Measurements from ENCODE around the gene CTDSPL.

Gene CTDSPL

DNA sequence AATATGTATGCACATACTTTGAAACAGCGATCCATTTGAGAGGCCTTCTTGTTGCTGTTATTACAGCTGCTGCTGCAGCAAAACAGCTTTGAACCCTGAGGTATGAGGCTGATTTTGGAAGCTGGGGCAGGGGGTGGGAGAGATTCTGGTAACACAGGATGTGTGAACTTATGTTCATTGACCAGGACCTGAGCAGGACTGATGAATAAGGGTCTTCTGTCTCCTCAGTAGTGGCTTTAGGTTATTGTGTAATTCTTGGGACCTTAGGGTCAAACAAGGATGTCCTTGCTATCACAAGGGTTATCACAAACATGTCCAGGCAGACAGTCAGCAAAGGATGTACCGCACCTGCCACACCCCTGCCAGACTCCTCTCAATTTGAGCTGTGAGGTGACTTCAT is 41.6 kb downstream of the CTDSPL start:
- H3K27me3 ChIP-seq (ENCODE audit: insufficient read depth, poor library complexity, severe bottlenecking) = no peaks in the 10 kb centered on the region

DNA sequence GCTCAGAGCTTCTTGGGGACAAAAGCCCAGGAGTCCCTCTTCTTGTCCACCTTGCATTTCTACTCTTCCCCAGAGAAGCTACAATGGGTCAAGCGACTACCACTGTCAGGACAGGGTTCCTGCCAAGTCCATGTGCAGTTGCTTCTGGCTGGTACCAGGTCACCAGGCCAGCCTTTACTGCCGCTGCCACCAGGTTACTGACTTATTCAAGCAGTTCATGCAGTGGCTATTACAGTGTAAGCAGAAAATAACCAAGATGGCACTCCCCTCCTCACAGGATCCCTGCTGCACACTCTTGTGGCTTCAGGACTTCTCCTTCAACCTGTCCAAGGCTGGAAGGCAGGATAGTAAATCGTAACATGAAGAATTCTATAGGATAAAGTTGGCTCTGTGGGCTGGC is 42.1 kb downstream of the CTDSPL start:
- H3K27me3 ChIP-seq (ENCODE audit: insufficient read depth, poor library complexity, severe bottlenecking) = no peaks in the 10 kb centered on the region
- H3K4me3 ChIP-seq (ENCODE audit: severe bottlenecking) = no peak overlapping the region
- H3K9me3 ChIP-seq (ENCODE audit: severe bottlenecking) = peaks cover 2% of the 10 kb centered on the region
- TF ChIP-seq, protein P1, sequence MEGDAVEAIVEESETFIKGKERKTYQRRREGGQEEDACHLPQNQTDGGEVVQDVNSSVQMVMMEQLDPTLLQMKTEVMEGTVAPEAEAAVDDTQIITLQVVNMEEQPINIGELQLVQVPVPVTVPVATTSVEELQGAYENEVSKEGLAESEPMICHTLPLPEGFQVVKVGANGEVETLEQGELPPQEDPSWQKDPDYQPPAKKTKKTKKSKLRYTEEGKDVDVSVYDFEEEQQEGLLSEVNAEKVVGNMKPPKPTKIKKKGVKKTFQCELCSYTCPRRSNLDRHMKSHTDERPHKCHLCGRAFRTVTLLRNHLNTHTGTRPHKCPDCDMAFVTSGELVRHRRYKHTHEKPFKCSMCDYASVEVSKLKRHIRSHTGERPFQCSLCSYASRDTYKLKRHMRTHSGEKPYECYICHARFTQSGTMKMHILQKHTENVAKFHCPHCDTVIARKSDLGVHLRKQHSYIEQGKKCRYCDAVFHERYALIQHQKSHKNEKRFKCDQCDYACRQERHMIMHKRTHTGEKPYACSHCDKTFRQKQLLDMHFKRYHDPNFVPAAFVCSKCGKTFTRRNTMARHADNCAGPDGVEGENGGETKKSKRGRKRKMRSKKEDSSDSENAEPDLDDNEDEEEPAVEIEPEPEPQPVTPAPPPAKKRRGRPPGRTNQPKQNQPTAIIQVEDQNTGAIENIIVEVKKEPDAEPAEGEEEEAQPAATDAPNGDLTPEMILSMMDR (IDR thresholded peaks at IDR 0.05; ENCODE audit: poor library complexity, severe bottlenecking) = no peak
- H3K27ac ChIP-seq (ENCODE audit: poor library complexity, severe bottlenecking) = no peak overlapping the region
- ATAC-seq (ENCODE audit: low read depth) = no peak
- H3K4me1 ChIP-seq (ENCODE audit: insufficient read depth, poor library complexity, severe bottlenecking) = no peaks in the 10 kb centered on the region
- no peaks in the 10 kb centered on the region; the same call in 1 of the 2 replicates for H3K36me3 ChIP-seq (ENCODE audit: low read depth)
- no peak for DNase-seq (ENCODE audit: low spot score)

More for the DNA sequence above, 41.6 kb downstream of the CTDSPL start:
- no peak for DNase-seq (ENCODE audit: low spot score)
- H3K36me3 ChIP-seq (ENCODE audit: low read depth) = no peaks in the 10 kb centered on the region; the same call in 1 of the 2 replicates
- no peaks in the 10 kb centered on the region for H3K4me1 ChIP-seq (ENCODE audit: insufficient read depth, poor library complexity, severe bottlenecking)
- ATAC-seq (ENCODE audit: low read depth) = no peak
- H3K9me3 ChIP-seq (ENCODE audit: severe bottlenecking) = peaks cover 2% of the 10 kb centered on the region
- H3K4me3 ChIP-seq (ENCODE audit: severe bottlenecking) = no peak overlapping the region
- H3K27ac ChIP-seq (ENCODE audit: poor library complexity, severe bottlenecking) = no peak overlapping the region
- TF ChIP-seq, protein P1 (IDR thresholded peaks at IDR 0.05; ENCODE audit: poor library complexity, severe bottlenecking) = no peak

DNA sequence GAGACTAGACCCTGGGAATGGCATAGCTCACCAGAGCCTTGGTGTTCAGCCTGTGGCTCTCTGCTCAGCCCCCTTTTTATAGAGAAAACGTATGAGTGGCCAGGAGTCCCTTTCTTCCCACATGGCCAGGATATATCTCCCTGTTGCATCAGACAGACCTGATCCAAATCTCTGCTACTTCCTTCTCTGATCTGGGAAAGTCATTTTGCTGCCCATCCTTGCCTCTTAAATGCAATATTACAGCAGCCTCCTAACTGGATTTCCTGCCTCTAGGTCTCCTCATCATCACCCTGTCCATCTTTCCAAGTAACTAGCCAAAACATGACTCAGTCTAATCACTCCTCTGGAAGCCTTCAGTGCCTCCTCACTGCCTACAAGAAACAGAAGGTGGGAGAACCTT is 42.9 kb downstream of the CTDSPL start:
- H3K36me3 ChIP-seq (ENCODE audit: low read depth) = no peaks in the 10 kb centered on the region; the same call in 1 of the 2 replicates
- DNase-seq (ENCODE audit: low spot score) = no peak
- ATAC-seq (ENCODE audit: low read depth) = peak; percentile 50; the same call in 2 of the 3 replicates
- H3K4me1 ChIP-seq (ENCODE audit: insufficient read depth, poor library complexity, severe bottlenecking) = no peaks in the 10 kb centered on the region
- no peak overlapping the region for H3K27ac ChIP-seq (ENCODE audit: poor library complexity, severe bottlenecking)
- H3K27me3 ChIP-seq (ENCODE audit: insufficient read depth, poor library complexity, severe bottlenecking) = no peaks in the 10 kb centered on the region
- TF ChIP-seq, protein P1 (IDR thresholded peaks at IDR 0.05; ENCODE audit: poor library complexity, severe bottlenecking) = no peak
- H3K4me3 ChIP-seq (ENCODE audit: severe bottlenecking) = no peak overlapping the region
- no peaks in the 10 kb centered on the region for H3K9me3 ChIP-seq (ENCODE audit: severe bottlenecking)

DNA sequence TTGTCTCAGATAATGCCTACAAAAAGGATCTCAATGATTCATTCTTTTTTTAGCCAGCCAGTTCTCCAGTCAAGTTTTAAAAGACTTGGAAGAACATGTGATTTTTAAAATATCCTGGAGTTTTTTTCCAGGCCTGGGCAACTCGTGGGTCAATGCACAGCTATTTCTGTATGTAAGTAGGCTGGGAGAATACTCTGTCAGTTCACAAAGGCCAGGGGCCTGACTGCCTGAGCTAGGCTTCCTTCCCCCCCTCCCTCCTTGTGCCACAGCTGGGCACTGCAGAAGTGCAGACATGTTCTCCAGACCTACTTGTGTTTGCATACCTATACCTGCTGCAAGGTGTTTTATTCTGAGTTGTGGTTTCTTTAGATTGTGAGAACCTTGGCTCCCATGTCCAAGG is 43.7 kb downstream of the CTDSPL start:
- Histone ChIP-seq H3K9me3 (ENCODE audit: severe bottlenecking) (no peaks in the 10 kb centered on the region), H3K4me1 (ENCODE audit: insufficient read depth, poor library complexity, severe bottlenecking) (no peaks in the 10 kb centered on the region), H3K27me3 (ENCODE audit: insufficient read depth, poor library complexity, severe bottlenecking) (no peaks in the 10 kb centered on the region), H3K4me3 (ENCODE audit: severe bottlenecking) (no peak overlapping the region), H3K36me3 (ENCODE audit: low read depth) (no peaks in the 10 kb centered on the region; the same call in 1 of the 2 replicates), H3K27ac (ENCODE audit: poor library complexity, severe bottlenecking) (no peak overlapping the region)
- DNase-seq (ENCODE audit: low spot score) (no peak), ATAC-seq (ENCODE audit: low read depth) (no peak)
- TF ChIP-seq, protein P1 (IDR thresholded peaks at IDR 0.05; ENCODE audit: poor library complexity, severe bottlenecking) = no peak

DNA sequence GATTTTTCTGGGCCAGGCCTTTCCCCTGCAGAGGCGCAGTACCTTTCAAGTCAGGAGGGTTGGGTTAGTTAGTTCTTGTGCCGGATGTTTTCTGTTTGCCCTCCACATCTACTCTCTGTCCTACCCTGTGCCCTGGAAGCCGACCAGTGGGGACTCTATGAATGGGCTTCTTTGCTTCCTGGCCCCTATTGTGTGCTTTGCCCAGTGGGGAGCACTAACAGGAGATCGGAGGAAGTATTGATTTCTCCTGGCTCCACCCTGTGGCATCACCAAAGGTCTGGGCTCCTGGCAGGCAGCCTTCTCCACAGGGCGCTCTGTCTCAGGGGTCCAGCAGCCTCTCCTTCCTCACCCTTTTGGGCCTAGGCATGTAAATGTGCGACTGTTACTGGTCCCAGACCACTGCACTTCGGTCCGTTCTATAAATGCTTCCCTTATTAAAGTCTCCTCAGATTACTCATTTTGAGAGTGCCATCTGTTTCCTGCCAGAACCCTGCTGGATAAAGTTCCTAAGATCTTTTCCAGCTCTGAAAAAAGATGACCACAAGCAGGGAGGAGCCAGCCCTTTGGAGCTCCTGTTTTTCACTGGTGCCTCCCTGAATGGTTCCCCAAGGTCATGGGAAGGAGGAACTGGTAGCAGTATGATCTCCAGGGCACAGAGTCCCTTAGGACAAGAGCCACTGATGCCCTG is 44.5 kb downstream of the CTDSPL start:
- TF ChIP-seq, protein P1 (IDR thresholded peaks at IDR 0.05; ENCODE audit: poor library complexity, severe bottlenecking) = no peak
- no peaks in the 10 kb centered on the region for H3K27me3 ChIP-seq (ENCODE audit: insufficient read depth, poor library complexity, severe bottlenecking)
- no peaks in the 10 kb centered on the region; the same call in 1 of the 2 replicates for H3K36me3 ChIP-seq (ENCODE audit: low read depth)
- H3K9me3 ChIP-seq (ENCODE audit: severe bottlenecking) = no peaks in the 10 kb centered on the region
- H3K4me1 ChIP-seq (ENCODE audit: insufficient read depth, poor library complexity, severe bottlenecking) = no peaks in the 10 kb centered on the region
- no peak for ATAC-seq (ENCODE audit: low read depth)
- no peak overlapping the region for H3K4me3 ChIP-seq (ENCODE audit: severe bottlenecking)
- DNase-seq (ENCODE audit: low spot score) = no peak
- no peak overlapping the region for H3K27ac ChIP-seq (ENCODE audit: poor library complexity, severe bottlenecking)
